ENCODE data around the gene EPC2.

- TF ChIP-seq FOXK2 (IDR thresholded peaks at IDR 0.05) = no peak
- no peak for TF ChIP-seq FOXM1 (IDR thresholded peaks at IDR 0.05; ENCODE audit: borderline replicate concordance)
- no peak for TF ChIP-seq SUZ12 (IDR thresholded peaks at IDR 0.05)
- no peak for TF ChIP-seq HDGF (IDR thresholded peaks at IDR 0.05; ENCODE audit: borderline replicate concordance)
These were observed 48.5 kb upstream of the EPC2 start for GRCh38 chr2:148596018-148596417.
